Choroid plexus epithelial cell (primary cell): ENCODE measurements around the gene DYNC2LI1.

Source experiments
- DNase-seq: peaks from one replicate; pipeline ENCODE4 v3.0.0-alpha.2; 2010; ENCODE audit warnings: low read depth
- H3K4me3 ChIP-seq: 2 replicates; pipeline ENCODE4 v1.5.1; 2011; ENCODE audit warnings: low read depth, mild to moderate bottlenecking, control low read depth, low read length, moderate library complexity
- TF ChIP-seq, protein P1 (sequence below): conservative IDR thresholded peaks from 2 replicates; pipeline ENCODE4 v1.5.1; 2011; ENCODE audit warnings: low read depth, mild to moderate bottlenecking, control low read depth, inconsistent platforms, low read length, moderate library complexity

DYNC2LI1 gene

GRCh38 chr2:43778233-43778632, 4.4 kb downstream of the DYNC2LI1 start:
- H3K4me3 ChIP-seq: no peak overlapping the region
- no peak for DNase-seq
- TF ChIP-seq, protein P1, sequence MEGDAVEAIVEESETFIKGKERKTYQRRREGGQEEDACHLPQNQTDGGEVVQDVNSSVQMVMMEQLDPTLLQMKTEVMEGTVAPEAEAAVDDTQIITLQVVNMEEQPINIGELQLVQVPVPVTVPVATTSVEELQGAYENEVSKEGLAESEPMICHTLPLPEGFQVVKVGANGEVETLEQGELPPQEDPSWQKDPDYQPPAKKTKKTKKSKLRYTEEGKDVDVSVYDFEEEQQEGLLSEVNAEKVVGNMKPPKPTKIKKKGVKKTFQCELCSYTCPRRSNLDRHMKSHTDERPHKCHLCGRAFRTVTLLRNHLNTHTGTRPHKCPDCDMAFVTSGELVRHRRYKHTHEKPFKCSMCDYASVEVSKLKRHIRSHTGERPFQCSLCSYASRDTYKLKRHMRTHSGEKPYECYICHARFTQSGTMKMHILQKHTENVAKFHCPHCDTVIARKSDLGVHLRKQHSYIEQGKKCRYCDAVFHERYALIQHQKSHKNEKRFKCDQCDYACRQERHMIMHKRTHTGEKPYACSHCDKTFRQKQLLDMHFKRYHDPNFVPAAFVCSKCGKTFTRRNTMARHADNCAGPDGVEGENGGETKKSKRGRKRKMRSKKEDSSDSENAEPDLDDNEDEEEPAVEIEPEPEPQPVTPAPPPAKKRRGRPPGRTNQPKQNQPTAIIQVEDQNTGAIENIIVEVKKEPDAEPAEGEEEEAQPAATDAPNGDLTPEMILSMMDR: no peak

DNA sequence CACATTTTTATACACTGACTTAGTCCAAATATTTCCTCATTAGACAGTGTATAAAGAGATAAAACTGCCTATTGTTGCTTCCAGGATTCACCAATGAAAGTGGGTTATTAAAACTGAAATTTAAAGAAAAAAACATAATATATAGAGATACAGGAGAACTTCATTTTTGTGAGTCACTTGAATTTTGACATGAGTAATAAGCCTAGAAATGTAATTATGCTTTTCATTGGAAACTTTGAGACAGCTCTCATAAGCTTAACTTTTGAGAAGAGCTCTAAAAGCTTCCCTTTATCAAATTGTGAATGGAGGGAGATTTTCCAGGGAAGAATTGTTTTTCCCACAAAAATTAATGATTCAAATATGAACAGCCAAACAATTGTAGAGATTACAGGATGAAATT, 14.1 kb downstream of the DYNC2LI1 start:
- no peak overlapping the region for H3K4me3 ChIP-seq
- TF ChIP-seq, protein P1: no peak
- DNase-seq: no peak

DNA sequence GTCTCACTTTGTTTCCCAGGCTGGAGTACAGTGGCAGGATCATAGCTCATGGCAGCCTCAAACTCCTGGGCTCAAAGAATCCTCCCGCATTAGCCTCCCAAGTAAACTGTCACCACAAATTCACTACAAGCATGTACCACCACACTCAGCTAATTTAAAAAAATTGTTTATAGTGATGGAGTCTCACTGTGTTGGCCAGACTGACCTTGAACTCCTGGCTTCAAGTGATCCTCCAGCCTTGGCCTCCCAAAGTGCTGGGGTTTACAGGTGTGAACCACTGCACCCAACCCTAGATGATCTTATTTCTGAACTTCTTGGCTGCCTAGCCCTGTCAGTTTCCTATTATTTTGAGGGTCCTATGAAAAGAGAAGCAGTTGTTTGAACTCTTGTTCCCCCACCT, 14.8 kb downstream of the DYNC2LI1 start:
- no peak overlapping the region for H3K4me3 ChIP-seq
- no peak for DNase-seq
- TF ChIP-seq, protein P1: no peak

DNA sequence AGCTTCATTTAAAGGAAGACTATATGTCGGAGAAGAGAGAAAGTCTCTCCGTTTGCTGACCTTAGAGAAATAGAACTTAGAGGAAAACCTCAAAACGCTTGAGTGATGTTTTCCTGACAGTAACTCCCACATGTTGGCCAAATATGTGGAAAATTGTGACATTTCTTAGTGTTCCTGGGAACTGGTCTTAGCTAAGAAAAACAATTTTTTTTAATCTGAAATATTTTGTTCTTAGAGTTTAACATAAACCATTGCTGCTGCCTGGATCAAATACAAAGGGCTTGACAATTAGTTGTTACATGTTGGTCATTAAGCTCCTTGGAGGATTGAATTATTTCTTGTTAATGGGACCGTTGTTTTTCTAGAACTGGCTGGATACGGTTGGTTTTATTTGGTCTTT, 16.3 kb downstream of the DYNC2LI1 start:
- no peak for DNase-seq
- TF ChIP-seq, protein P1: no peak
- no peak overlapping the region for H3K4me3 ChIP-seq

GRCh38 chr2:43791035-43791765, 17.4 kb downstream of the DYNC2LI1 start:
- TF ChIP-seq, protein P1: no peak
- DNase-seq: no peak
- no peak overlapping the region for H3K4me3 ChIP-seq

DNA sequence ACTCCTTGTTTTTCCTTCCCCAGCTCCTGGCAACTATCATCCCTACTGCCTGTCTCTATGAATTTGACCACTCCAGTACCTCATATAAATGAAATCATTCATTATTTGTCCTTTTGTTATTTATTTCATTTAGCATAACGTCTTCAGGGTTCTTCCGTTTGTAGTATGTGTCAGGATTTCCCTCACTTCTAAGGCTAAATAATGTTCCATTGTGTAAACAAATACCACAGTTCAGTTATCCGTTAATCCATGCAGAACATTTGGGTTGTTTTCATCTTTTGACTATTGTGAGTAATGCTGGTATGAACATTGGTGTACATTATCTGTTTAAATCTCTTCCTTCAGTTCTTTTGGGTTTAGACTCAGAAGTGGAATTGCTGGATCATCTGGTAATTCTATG, 18.8 kb downstream of the DYNC2LI1 start:
- H3K4me3 ChIP-seq: no peak overlapping the region
- TF ChIP-seq, protein P1: no peak
- no peak for DNase-seq

DNA sequence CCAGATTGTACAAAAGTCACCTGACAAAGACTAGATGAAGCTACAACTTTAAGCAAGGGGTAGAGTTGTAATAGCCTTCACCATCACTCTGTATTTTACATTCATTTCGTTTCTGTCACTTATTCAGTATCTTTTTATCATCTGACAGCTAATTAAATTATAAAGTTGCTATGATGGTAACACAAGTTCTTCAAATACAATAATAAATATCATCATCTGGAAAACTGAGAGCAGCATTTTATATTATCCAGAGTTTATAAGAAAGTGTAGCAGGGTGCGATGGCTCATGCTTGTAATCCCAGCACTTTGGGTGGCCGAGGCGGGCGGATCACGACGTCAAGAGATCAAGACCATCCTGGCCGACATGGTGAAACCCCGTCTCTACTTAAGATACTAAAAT, 21.1 kb downstream of the DYNC2LI1 start:
- TF ChIP-seq, protein P1: no peak
- DNase-seq: no peak
- H3K4me3 ChIP-seq: no peak overlapping the region
